HepG2 (cell line): ENCODE measurements around the gene APLP1. TPM values are rescaled to one million over a fixed set of nuclear protein-coding genes. Genes with fewer than 3 reads are reported as not detected.
A peak's percentile ranks its signal among the peaks of the same experiment; 100 is the strongest.

ENCODE experiments used
- ATAC-seq: fragments of 200-7000 bp; cut with Tn5 transposase; 3 replicates; pipeline ENCODE4 v1.9.1; 2020; ENCODE audit warnings: mild to moderate bottlenecking, moderate library complexity
- BruUV-seq: library from RNA; stranded (reverse); fragments of 400-500 nt; replicated peaks from 2 replicates; lab custom pipeline; 2021; lab: Mats Ljungman, UMichigan
- CTCF ChIA-PET: fragments of 300-600 bp; formaldehyde crosslinking; extraction: SDS; loops from one replicate; lab custom pipeline; 2021; ENCODE audit warnings: low total read pairs, inconsistent platforms, low intra/inter-chr PET ratio; lab: Yijun Ruan, JAX
- POLR2A ChIA-PET: fragments of 350-600 bp; sonication (Branson Sonifier 250); formaldehyde crosslinking; loops from one replicate; lab custom pipeline; 2020; ENCODE audit warnings: antibody characterized with exemption, inconsistent platforms; lab: Yijun Ruan, JAX
- DNase-seq: peaks from one replicate; pipeline ENCODE4 v3.0.0-alpha.2; 2015; ENCODE audit warnings: low spot score
- FAIRE-seq: peaks from 3 replicates; lab custom pipeline; 2011; peaks lifted over from hg19 to GRCh38; lab: Jason Lieb, UNC
- H2AFZ ChIP-seq: one replicate; pipeline ENCODE4 v1.6.1; 2011; ENCODE audit warnings: low read length, inconsistent platforms
- H3K27ac ChIP-seq: fragments of 300-600 bp; 3 replicates; pipeline ENCODE4 v1.8.0; 2011; ENCODE audit warnings: mixed run types, mild to moderate bottlenecking, mixed read lengths, low read length, inconsistent platforms; ENCODE audit not compliant: insufficient read depth; ENCODE audit errors: extremely low read length
- H3K27me3 ChIP-seq, 2 experiments: fragments of 200-600 bp in 1 of 2; 2 replicates in 1 of 2; 3 replicates in 1 of 2; pipeline versions ENCODE4 v1.6.0 to v1.8.0; 2011; ENCODE audit warnings: low read length in 2 of 2, mild to moderate bottlenecking in 2 of 2, moderate library complexity in 2 of 2, inconsistent platforms in 1 of 2; ENCODE audit not compliant: insufficient read depth in 2 of 2, control insufficient read depth in 1 of 2
- H3K36me3 ChIP-seq, 2 experiments: fragments of 200-600 bp in 1 of 2; replicated peaks in 1 of 2; 2 replicates in 1 of 2; 3 replicates in 1 of 2; pipeline versions ENCODE4 v1.5.1 to v1.8.0; 2011; ENCODE audit warnings: low read length in 2 of 2, inconsistent platforms in 1 of 2; ENCODE audit not compliant: insufficient read depth in 2 of 2, control insufficient read depth in 1 of 2
- H3K4me1 ChIP-seq: 2 replicates; pipeline ENCODE4 v1.5.1; 2012; ENCODE audit warnings: low read length, inconsistent platforms; ENCODE audit not compliant: insufficient read depth
- H3K4me2 ChIP-seq: 2 replicates; pipeline ENCODE4 v1.6.0; 2011; ENCODE audit warnings: low read depth, low read length, inconsistent platforms
- H3K4me3 ChIP-seq, 3 experiments: fragments of 200-600 bp in 1 of 3; sonication (generic), shearing (Covaris generic) in 1 of 3; replicated peaks in 1 of 3; 2 replicates each; pipeline ENCODE4 v1.5.1; 2011 to 2016; ENCODE audit warnings: low read length in 3 of 3, inconsistent platforms in 2 of 3, low read depth in 2 of 3, mild to moderate bottlenecking in 2 of 3, control low read depth in 1 of 3, mixed read lengths in 1 of 3; ENCODE audit not compliant: insufficient read depth in 1 of 3
- H3K79me2 ChIP-seq: one replicate; pipeline ENCODE4 v1.6.1; 2011; ENCODE audit warnings: low read length, inconsistent platforms; ENCODE audit not compliant: insufficient read depth
- H3K9ac ChIP-seq: 2 replicates; pipeline ENCODE4 v1.6.0; 2011; ENCODE audit warnings: mild to moderate bottlenecking, low read depth, low read length, inconsistent platforms; ENCODE audit not compliant: insufficient read depth
- H3K9me3 ChIP-seq: 2 replicates; pipeline ENCODE4 v1.5.1; 2012; ENCODE audit warnings: mild to moderate bottlenecking, low read length
- H4K20me1 ChIP-seq: 2 replicates; pipeline ENCODE4 v1.6.0; 2011; ENCODE audit warnings: inconsistent platforms, mild to moderate bottlenecking, low read length, moderate library complexity; ENCODE audit not compliant: insufficient read depth
- CTCF ChIP-seq: sonication (generic); formaldehyde crosslinking; IDR thresholded peaks from 2 replicates; pipeline ENCODE4 v1.5.0; 2020; ENCODE audit warnings: mild to moderate bottlenecking, missing genetic modification reagents, moderate library complexity
- EED ChIP-seq: sonication (generic); formaldehyde crosslinking; IDR thresholded peaks from 2 replicates; pipeline ENCODE4 v1.5.0; 2020; ENCODE audit warnings: mild to moderate bottlenecking, missing genetic modification reagents
- MZF1 ChIP-seq: sonication (generic); formaldehyde crosslinking; IDR thresholded peaks from 2 replicates; pipeline ENCODE4 v1.8.1; 2023; ENCODE audit warnings: mild to moderate bottlenecking, missing genetic modification reagents, borderline replicate concordance
- PAXIP1 ChIP-seq: sonication (generic); formaldehyde crosslinking; conservative IDR thresholded peaks from 2 replicates; pipeline ENCODE4 v1.4.0; 2020; ENCODE audit warnings: mild to moderate bottlenecking, missing genetic modification reagents, moderate library complexity
- ZNF547 ChIP-seq: sonication (generic); formaldehyde crosslinking; IDR thresholded peaks from 2 replicates; pipeline ENCODE4 v1.5.1; 2020; ENCODE audit warnings: mild to moderate bottlenecking, missing genetic modification reagents
- ZNF670 ChIP-seq: sonication (generic); formaldehyde crosslinking; IDR thresholded peaks from 2 replicates; pipeline ENCODE4 v1.8.0; 2022; ENCODE audit warnings: mild to moderate bottlenecking, missing genetic modification reagents, borderline replicate concordance
- WGBS: methylation state at CpG from one replicate; pipeline ENCODE4 v1.1.6; 2017; ENCODE audit warnings: low lambda C conversion rate; 5-methylcytosine and 5-hydroxymethylcytosine counted together
- in situ Hi-C: cut with HindIII; loops from 2 replicates; pipeline ENCODE4 v1.10.0; 2017; ENCODE audit warnings: low pct_unique_long_range_greater_than_20kb; ENCODE audit not compliant: extremely low pct_ligation_motif_present
- intact Hi-C: fragments of 100-400 bp; cut with micrococcal nuclease; formaldehyde crosslinking; loops from one replicate; pipeline ENCODE4 v1.10.0; 2022; ENCODE audit not compliant: unreplicated experiment
- polyA plus RNA-seq, 8 experiments: library from polyadenylated mRNA; depleted of rRNA in 3 of 8; stranded (reverse) in 7 of 8; unstranded in 1 of 8; fragments of >200 nt; fragmentation: Illumina TruSeq in 4 of 8; extraction: Trizol in 4 of 8; gene quantifications; 2 replicates each; pipeline versions ENCODE4 v1.2.1 to v1.2.3, GENCODE V29; 2011 to 2016; ENCODE audit warnings: low read depth in 4 of 8, missing spikeins in 1 of 8, mixed read lengths in 1 of 8; ENCODE audit not compliant: insufficient read depth in 1 of 8
- total RNA-seq, 5 experiments: library from RNA; depleted of rRNA; stranded (reverse); fragments of >200 nt; fragmentation: Illumina TruSeq; extraction: Trizol; gene quantifications; 2 replicates each; pipeline ENCODE4 v1.2.3, GENCODE V29; 2016; ENCODE audit warnings: low read depth in 1 of 5
- TF ChIP-seq, protein P1 (sequence below): sonication (generic); formaldehyde crosslinking; IDR thresholded peaks from 2 replicates; pipeline ENCODE4 v1.4.0; 2020; ENCODE audit warnings: missing genetic modification reagents

APLP1 gene
- total and polyA plus RNA-seq, 2 of the 13 experiments (the other 11 are each of a cell fraction or from before 2014, with no cell fraction given) = 2.0 to 2.9 TPM

- Histone ChIP-seq H3K4me2 (no peak overlapping the region), H3K9me3 (no peaks in the 10 kb centered on the region), H3K36me3 (no peaks in the 10 kb centered on the region), H3K27ac (no peak overlapping the region), H3K4me3 (no peak overlapping the region), H4K20me1 (no peaks in the 10 kb centered on the region), H3K27me3 (peaks cover 0 to 15% of the 10 kb centered on the region in 2 experiments; a peak in 3 of 5 replicates), H3K9ac (no peak overlapping the region), H3K79me2 (no peaks in the 10 kb centered on the region), H2AFZ (no peak overlapping the region), H3K4me1 (peaks cover 50% of the 10 kb centered on the region)
- no peak for DNase-seq
- TF ChIP-seq ZNF670 (CRISPR knock-in tag) = no peak
- no peak for TF ChIP-seq PAXIP1 (CRISPR knock-in tag)
- no peak for TF ChIP-seq ZNF547 (CRISPR knock-in tag)
- TF ChIP-seq MZF1 = no peak
- no peak for ATAC-seq
- FAIRE-seq = no peak
- ChIA-PET CTCF (no interaction called here), POLR2A (no interaction called here)
- 49% methylated on average over 6 of the region's 6 CpGs for WGBS
- BruUV-seq = no TSS peak
- intact Hi-C loops = no loop called here
- in situ Hi-C loops = no loop called here
These were observed 36.9 kb downstream of the APLP1 start for GRCh38 chr19:35905178-35905727.

- no peak overlapping the region for H3K4me3 ChIP-seq
- ATAC-seq (peak; percentile 33), DNase-seq (no peak), FAIRE-seq (no peak)
- 14% methylated on average over 12 of the region's 12 CpGs for WGBS
- no peaks in the 10 kb centered on the region for H3K9me3 ChIP-seq
- peaks cover 33% of the 10 kb centered on the region for H3K4me1 ChIP-seq
- no peak overlapping the region for H2AFZ ChIP-seq
- no peak overlapping the region for H3K9ac ChIP-seq
- no TSS peak for BruUV-seq
- intact Hi-C loops = no loop called here
- no peak overlapping the region for H3K4me2 ChIP-seq
- no peaks in the 10 kb centered on the region for H3K79me2 ChIP-seq
- H3K36me3 ChIP-seq = no peaks in the 10 kb centered on the region
- CTCF ChIA-PET = no interaction called here
- POLR2A ChIA-PET = no interaction called here
- H3K27me3 ChIP-seq = peaks cover 0 to 15% of the 10 kb centered on the region in 2 experiments; a peak in 3 of 5 replicates
- in situ Hi-C loops = no loop called here
- H3K27ac ChIP-seq = no peak overlapping the region
- no peaks in the 10 kb centered on the region for H4K20me1 ChIP-seq
- TF ChIP-seq CTCF (CRISPR knock-in tag) = no peak
- TF ChIP-seq, protein P1, sequence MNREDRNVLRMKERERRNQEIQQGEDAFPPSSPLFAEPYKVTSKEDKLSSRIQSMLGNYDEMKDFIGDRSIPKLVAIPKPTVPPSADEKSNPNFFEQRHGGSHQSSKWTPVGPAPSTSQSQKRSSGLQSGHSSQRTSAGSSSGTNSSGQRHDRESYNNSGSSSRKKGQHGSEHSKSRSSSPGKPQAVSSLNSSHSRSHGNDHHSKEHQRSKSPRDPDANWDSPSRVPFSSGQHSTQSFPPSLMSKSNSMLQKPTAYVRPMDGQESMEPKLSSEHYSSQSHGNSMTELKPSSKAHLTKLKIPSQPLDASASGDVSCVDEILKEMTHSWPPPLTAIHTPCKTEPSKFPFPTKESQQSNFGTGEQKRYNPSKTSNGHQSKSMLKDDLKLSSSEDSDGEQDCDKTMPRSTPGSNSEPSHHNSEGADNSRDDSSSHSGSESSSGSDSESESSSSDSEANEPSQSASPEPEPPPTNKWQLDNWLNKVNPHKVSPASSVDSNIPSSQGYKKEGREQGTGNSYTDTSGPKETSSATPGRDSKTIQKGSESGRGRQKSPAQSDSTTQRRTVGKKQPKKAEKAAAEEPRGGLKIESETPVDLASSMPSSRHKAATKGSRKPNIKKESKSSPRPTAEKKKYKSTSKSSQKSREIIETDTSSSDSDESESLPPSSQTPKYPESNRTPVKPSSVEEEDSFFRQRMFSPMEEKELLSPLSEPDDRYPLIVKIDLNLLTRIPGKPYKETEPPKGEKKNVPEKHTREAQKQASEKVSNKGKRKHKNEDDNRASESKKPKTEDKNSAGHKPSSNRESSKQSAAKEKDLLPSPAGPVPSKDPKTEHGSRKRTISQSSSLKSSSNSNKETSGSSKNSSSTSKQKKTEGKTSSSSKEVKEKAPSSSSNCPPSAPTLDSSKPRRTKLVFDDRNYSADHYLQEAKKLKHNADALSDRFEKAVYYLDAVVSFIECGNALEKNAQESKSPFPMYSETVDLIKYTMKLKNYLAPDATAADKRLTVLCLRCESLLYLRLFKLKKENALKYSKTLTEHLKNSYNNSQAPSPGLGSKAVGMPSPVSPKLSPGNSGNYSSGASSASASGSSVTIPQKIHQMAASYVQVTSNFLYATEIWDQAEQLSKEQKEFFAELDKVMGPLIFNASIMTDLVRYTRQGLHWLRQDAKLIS = no peak
- no peak for TF ChIP-seq EED (CRISPR knock-in tag)
These were observed 39.0 kb downstream of the APLP1 start for GRCh38 chr19:35907377-35907745.
